Activated CD4-positive, alpha-beta T cell treated with anti-CD3 and anti-CD28 coated beads, Interleukin-2, amount 50 U/mL, for 24 hours (primary cell): ENCODE data around the gene DENND5B.
"Not testable (repeated sequence)": the region's sequence is repeated elsewhere in the genome, so short reads cannot be mapped to it uniquely, and the experiment has no call there.

Experiments used
- DNase-seq, 2 donors: peaks; one replicate each; pipeline ENCODE4 v3.0.0-alpha.2; 2020; ENCODE audit warnings: low read depth in 1 of 2, low spot score in 1 of 2

The DENND5B gene

DNA sequence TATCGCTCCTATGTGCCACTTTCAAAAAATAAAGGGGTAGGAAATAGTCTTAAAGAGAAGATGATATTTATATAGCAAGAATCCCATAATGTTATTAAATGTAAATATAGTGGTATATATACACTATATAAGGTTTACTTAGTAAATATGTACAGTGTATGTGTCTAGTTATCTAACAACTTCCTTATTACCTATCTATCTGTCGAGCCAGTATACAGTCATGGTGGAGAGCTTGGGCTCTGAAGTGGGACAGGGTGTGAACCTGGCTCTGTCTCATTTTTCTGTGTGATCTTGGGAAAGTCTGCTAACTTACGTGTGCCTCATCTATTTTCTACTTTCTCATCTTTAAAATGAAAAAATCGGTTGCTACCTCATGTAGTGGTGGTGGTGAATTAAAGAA lies 202.2 kb downstream of the DENND5B start:
- no peak for DNase-seq

DNA sequence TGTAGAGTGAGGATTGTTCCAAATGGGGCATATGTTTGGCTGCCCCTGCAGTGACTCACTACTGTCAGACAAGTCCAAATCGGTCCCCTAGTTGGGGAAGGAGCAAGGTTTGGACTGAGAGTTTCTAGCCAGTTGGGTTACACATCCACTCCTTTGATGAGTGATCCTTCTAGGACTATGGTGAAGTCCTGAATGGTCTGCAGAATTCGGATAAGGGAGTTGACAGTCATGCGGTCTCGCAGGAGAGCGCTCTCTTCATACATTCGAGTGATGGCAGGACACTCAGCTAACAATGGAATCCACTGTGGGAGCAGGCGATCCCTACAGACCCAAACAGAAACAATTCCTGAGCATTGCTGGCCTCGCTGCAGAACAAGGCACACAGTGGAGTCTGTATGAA lies 203.5 kb downstream of the DENND5B start:
- DNase-seq: no peak

DNA sequence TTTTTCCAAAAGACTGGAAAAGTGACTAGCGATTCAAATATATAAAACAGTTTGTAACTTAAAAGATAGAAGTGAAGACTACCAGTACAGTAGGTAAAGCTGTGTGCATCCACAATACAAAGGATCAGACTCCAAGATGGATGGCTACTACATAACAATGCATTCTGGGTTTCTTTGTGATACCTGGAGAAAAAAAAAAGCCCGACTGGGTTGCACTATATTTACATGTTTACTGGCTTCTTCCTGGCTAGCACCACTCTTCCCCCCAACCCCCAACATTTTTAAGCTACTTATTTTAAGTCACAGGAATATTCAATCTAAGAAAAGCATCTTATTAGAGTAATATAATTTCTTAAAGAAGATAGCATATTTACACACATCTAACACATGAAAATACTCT lies 203.9 kb downstream of the DENND5B start:
- no peak for DNase-seq

DNA sequence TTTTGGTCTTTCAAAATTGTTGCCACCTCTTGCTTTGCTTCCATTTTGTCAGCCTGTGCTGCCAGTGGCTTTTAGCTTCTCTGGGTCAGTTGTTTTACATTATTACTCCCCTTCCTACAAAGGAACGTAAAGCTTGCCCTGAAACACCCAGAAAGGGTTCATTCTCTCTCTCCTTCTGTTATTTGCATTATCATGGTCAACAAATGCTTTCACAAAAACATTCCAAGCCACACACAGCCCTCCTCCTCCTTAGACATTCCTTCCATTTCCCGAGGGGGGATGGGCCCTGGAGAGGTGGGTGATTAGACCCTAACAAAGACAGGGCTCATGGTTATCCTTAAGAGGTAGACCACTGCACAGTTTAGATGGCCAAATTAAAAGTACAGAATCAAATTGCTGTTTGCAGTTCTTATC lies 204.6 kb downstream of the DENND5B start:
- no peak for DNase-seq

DNA sequence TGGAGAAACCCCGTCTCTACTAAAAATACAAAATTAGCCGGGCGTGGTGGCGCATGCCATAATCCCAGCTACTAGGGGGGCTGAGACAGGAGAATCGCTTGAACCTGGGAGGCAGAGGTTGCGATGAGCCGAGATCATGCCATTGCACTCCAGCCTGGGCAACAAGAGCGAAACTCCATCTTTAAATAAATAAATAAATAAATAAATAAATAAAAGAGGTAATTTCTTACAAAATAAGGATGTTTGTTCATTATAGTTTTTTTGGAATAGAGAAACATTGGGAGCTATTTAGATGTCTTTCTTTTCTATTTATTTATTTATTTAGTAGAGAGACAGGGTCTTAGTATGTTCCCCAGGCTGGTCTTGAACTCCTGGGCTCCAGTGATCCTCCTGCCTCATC lies 213.7 kb downstream of the DENND5B start:
- not testable (repeated sequence) for DNase-seq

DNA sequence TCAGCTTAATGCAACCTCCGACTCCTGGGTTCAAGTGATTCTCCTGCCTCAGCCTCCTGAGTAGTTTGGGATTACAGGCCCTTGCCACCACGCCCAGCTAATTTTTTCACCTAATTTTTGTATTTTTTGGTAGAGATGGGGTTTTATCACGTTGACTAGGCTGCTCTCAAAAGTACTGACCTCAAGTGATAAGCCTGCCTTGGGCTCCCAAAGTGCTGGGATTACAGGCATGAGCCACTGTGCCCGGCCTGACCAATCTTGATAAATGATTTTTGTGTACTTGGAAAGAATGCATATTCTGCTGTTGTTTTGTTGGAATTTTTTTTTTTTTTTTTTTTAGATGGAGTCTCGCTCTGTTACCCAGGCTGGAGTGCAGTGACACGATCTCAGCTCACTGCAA lies 215.5 kb downstream of the DENND5B start:
- not testable (repeated sequence) for DNase-seq

DNA sequence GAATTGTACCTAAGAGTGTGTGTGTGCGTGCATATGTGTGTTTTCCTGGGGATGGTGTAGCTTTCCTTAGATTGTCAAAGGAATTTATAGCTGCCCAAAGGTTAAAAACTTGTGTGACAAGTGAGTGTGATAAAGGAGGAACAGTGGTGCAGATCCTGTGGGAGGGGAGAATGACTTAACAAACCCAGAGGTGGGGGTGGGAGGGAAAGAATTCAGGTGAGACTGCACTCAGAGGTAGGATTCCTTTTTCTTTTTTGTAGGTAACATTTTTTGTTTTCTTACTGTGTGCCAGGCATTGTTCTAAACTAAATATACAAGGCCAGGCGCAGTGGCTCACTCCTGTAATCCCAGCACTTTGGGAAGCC lies 219.7 kb downstream of the DENND5B start:
- DNase-seq: no peak

DNA sequence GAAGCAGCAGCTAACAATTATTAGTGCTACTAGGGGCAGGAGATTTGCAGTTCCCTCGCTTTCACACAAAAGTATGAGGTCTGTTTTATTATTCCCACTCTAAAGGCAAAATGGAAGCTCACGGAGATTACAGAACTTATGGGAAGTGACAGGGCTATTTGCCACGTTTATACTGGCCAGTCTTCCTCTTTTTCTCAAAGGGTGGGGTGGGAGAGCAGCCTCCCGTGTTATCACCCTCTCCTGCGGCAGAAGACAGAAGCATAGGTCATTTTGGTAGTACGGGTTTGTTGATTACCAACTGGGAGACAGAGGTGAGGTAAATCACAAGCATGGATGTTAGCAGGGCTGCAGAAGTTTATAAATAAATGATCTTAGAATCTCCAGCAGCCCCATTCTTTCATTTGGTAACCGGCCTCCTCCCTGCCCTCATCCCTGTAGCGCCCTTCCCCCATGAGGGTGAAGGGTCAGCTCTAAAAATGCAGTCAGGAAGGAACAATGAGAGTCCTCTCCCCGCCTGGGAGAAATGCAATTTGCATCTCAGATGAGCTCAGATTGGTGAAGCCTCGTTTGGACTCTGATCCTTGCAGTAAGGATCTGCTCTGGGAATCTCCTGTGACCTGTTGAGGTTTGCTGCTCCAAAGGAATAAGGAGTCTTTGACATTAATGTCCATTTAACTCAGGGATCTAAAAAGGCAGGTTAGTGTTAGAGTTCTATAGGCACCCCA lies 220.2 kb downstream of the DENND5B start:
- DNase-seq: no peak

DNA sequence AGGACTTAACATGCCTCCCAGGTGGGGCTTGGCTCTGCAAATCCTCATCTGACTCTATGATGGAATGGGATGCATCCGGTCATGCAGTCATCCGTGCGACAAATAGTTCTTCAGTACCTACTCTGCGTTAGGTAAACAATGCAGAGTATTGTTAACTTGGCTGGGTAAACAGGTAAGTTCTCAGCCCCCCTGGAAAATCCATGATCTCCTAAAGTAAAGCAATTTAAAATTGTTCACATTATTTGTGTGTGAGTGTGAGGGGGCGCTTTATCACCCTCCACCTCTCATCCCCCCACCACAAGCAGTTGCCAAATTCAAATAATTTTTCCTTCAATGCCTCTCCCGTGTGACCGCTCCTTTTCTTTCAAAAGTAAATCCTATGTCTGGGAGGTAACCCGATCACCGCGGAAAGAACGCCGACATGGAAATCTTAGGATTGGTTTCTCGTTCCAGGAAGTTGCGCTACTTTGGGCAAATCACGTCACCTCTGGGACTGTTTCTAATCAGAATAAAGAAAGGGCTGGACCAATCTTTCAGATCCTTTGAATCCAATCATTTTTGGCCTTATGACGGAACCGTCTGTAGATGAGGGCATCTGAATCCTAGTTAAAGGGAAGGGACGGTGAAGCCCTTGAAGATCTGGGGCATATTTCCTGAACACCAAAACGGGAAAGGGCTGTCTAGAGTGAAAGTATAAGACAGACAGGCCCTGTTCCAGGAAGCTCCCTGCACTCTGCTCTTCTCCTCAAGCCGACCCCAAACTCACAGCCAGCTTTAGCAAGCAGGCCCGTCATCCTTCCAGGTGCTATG lies 221.0 kb downstream of the DENND5B start:
- no peak for DNase-seq

DNA sequence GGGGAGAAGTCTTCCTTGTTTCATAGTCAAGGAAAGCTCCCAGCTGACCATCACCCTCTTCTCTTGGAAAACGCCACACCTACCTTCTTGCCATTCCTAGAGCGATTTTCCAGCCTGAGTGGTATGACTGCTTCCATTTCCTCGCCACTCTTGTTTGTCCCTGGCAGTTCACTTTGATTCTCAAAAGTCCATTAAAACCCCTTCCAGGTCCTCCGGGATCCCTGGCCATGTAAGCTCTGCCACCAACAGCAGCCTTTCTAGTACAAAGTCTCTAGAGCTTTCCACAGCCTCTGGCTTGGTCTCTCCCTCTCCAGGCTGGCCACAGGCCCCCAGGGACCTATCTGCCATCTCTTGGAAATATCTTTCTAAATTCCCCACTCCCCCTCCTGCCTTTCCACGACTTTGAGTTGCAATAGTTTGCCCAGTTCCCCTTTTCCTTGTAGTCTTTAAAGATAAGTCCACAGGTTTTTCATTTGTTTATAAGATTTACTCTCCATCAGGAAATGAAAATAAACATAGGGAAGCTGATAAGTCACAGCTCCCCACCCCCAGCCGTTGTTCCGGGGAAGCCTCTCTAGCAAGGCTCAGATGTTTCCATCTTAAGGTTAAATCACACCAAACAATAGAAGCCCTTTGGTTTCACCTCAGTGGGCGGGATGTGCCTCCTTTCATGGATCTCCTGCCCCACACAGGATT lies 222.1 kb downstream of the DENND5B start:
- DNase-seq: no peak

DNA sequence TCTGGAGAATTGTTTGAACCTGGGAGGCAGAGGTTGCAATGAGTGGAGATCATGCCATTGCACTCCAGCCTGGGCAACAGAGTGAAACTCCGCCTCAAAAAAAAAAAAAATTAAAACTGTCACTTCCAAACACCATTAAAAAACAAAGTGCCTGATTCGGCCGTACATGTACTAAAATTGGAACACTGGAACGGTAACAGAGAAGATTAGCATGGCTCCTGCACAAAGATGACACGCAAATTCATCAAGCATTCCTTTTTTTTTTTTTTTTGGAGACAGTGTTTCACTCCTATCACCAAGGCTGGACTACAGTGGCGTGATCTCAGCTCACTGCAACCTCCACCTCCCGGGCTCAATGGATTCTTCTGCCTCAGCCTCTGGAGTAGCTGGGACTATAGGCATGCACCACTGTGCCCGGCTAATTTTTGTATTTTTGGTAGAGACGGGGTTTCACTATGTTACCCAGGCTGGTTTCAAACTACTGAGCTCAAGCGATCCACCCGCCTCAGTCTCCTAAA lies 224.8 kb downstream of the DENND5B start:
- no peak for DNase-seq

DNA sequence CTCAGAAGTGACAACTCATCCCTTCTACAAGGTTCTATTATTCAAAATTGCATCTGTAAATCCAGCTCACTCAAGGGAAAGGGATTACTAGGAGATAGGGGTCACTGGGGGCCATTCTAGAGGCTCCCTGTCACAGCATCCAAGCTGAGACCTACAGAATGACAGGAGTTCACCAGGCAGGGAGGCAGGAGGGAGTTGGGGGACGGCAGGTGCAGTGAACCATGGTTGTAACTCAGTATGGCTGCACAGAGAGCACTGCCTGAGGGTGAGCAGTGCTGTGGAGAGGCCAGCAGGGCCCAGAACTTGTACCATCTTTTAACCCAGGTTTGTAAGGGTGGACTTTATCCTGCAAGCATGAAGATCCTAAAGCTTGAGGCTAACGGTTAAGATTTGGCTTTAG lies 227.1 kb downstream of the DENND5B start:
- no peak for DNase-seq

DNA sequence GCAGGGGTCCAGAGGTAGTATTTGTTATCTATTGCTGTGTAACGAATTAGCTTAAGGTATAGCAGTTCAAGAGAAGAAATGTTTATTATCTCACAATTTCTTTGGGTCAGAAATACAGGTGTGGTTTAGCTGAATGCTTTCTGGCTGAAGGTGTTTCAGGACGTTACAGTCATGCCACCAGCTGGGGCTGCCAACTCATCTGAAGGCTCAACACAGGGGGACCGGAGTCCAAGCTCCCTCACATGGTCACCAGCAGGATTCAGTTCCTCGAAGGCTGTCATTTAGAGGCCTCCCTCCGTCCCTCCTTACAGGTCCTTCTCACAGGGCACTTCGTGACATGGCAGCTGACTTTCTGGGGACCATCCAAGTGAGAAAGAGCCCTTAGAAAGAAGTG lies 227.5 kb downstream of the DENND5B start:
- no peak for DNase-seq

DNA sequence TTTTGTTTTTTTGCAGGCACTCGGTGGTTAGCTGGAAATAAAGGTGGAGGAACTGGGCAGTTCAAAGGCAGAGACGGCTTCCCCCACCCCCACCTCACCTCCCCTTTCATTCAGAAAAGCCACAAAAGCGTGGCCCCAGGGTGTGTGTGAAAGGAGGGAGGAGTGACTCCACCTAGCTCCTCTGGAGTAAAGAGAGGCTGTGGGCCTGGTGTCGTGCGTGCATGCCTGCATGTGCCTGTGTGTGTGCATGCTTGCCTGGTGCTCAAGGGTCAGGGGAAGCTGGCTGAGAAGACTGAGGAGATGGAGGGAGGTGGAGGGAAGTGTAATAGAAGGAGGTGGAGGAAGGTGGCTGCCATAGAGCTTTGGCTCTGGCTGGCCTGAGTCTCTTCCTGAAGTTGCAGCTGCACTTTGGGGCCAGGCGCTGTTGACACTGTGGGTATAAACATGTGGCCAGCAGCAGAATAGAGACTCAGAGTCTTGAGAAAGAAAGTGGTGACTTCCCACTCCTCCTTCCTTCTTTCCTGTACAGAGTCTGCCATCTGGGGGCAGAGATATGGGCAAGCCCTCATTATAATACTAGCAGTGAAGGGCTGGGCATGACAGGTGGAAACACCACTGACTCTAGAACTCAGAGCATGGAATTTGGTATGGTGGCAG lies 228.0 kb downstream of the DENND5B start:
- no peak for DNase-seq

DNA sequence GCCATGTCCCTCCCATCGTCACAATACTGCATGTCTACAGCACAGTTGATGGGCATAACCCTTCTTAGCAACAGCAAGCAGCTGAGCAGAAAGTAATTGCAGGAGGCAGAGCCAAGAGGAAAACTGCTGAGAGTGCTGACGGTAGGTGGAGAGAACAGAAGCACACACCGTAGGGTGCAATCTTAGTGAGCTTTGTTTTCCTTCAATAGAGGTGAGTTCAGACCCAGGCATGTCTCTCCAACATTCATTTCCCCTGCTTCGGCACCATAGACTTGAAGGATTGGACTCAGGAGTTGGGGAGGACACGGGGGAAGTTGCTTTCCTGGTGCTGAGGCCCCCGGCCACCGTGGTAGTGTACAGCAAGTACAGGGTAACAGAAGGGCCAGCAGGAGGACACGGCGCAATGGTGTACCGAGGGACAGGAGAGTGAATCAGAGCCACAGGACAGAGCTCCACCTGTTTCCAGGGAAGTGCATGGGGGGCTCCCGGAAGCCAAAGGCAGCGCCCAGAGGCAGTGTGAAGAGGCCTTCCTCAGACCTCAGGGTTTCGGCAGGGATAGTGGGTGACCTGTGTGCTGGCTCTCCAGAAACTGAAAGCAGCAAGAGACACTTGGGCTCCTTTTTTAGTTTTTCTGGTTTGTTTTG lies 228.7 kb downstream of the DENND5B start:
- no peak for DNase-seq

DNA sequence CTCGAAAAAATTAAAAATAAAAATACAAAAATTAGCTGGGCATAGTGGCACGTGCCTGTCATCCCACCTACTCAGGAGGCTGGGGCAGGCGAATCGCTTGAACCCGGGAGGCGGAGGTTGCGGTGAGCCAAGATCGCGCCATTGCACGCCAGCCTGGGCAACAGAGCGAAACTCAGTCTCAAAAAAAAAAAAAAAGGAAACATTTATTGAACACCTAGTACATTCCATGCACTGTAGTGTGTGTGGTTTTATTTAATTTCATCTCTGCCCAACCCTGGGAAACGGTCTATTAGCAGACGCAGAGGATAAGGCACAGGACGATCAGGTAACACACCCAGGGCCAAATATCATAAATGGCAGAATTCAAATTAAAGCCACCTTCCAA lies 229.2 kb downstream of the DENND5B start:
- DNase-seq: no peak

DNA sequence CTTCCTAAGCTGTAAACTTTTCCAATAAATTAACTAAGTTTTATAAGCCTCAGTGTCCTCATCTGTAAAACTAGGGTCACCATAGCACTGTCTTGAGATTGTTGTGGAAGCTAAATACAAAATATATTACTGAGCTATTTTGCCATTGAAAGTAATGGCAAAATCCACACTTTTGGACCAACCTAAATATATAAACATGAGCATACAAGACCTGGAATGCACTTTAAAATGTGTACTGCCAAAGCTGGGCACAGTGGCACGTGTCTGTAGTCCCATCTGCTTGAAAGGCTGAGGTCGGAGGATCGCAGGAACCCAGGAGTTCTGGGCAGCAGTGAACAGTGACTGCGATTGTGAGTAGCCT lies 235.2 kb downstream of the DENND5B start:
- DNase-seq: no peak

DNA sequence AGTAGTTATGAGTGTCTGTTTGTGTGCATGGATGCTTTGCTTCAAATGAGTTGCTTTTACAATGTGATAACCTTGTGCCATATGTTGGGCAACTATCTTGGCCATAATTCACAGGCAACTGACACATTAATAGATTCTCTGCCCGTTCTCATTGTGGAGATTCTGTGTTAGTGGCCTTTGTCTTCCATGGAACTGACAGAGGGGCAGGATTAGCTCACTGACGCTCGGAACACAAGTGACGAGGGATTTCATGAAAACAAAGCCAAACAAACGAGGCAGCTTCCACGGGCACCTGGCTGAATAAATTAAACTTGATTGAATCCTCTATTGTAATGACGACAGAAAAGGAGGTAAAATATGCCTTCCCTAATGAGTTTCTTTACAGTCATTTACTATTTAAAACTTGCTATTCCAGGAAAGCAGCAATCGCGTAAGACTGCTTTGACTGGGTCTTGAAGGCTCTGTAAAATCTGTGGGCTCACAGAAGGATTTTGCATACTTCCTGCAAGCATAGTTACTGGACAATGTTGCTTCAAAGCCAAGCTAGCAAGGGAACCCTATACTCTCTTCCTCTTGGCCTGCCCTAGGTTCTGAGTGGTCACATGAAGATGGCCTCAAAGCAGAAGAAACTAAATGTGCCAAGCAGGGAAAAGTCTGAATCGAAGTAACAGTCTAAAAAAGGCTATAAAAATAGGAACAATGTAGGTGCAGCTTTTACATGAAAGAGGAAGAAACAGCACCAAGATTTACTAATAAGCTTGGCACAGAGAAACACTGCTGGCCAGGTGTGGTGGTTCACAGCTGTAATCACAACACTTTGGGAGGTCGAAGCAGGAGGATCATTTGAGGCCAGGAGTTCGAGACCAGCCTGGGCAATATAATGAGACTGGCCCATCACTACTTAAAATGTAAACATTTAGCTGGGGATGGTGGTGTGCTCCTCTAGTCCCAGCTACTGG lies 236.9 kb downstream of the DENND5B start:
- no peak for DNase-seq

DNA sequence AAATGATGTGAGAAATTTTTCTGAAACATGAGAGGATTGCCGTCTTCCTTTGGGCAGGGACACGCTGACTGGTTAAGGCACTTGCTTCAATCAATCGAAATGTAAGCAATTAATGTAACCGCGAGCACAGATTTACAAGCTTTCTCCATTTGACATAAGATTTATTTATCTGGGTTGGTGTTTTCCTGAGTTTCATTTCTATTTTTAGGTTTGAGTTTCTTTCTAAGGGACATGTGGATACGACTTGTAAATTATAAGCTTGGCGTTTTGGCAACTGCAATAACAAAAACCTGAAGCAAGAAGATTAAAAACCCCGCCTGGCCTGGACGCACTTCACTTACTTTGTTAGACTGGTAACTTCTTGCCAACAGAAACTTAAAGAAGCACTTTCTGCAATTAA lies 244.7 kb downstream of the DENND5B start:
- DNase-seq: no peak

DNA sequence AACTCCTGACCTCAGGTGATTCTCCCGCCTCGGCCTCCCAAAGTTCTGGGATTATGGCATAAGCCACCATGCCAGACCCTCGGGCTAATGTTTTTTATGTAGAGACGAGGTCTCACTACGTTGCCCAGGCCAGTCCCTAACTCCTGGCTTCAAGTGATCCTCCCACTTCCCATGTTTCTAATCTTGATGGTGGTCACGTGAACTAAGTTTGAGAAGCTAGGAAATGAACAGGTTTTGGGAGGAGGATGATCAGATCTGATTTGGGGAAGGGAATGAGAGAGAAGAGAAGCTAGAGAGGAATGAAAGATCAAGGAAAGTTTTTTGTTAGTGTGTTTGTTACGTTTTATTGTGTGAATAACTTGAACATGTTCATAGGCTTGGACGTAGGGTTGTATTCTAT lies 247.8 kb downstream of the DENND5B start:
- DNase-seq: no peak
